TTC549 (cell line): Measurements from ENCODE around the gene GALNT12.

Experiments
- FAIRE-seq: peaks from 2 replicates; lab custom pipeline; 2012; peaks lifted over from hg19 to GRCh38; lab: Jason Lieb, UNC

Gene GALNT12

DNA sequence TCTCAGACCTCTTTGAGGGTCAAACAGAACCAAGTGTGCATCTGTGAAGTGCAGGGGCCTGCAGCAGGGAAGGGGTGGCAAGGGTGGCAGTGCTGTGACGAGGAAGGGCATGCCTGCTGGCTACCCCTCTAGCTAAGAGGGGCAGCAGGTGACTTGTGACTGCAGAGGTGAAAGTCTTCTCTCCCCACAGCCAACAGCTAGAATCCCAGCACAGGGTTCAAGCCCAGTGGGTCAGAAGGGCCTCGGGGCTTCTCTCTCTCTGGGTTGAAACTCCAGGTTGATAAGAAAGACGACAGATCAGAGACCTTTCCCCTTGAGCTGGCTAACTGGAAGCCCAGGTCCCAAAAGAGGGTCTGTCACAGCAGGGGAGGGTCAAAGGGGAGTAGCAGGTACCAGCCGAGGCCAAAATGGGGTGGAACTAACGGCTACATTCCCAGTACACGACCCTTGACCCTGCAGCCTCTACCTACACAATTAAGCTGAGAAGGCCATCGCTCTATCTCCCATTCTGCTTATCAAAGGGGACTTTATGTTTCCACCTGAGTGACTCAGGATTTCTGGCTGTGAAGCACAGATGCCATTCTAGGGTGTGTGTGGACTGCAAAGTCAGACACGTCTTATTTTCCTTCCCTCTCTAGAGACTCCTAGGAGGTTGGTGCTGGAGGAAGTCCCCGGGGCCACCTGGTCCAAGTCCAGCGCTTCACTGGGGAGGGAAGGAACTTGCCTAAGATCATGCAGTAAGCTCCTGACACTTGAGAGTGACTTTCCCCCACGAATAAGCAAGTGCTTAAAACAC is 25.7 kb upstream of the GALNT12 start:
- no peak for FAIRE-seq

DNA sequence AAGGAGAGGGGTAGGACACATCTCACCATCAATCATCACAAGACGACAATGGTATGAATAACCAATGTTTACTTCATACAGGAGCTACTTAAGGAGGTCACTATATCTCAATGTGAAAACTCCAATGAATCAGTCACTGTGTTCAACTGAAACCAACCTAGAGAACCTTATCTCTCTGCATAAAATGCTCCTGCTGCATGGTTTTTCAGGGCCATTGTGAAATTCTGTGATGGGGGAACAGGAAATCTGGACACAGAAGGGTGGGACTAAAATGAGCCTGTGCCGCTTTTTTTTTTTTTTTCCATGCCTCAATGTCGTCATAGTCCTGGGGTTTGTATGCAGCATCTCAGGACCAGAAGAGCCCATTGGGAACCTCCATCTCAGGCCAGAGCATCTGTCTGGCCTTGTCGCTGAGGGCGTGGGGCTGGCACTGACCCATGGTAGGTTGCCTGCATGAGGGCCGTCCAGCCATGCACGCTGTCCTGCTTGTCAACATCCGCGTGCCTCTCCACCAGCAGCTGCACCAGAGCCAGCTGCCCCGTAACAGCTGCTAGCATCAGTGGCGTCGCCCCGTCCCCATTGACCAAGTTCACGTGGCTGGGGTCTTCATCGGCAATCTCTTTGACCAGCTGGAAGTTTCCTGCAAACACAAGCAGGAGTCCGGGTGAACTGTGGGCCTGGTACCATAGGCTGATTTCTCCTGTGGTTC is 23.8 kb upstream of the GALNT12 start:
- no peak for FAIRE-seq

DNA sequence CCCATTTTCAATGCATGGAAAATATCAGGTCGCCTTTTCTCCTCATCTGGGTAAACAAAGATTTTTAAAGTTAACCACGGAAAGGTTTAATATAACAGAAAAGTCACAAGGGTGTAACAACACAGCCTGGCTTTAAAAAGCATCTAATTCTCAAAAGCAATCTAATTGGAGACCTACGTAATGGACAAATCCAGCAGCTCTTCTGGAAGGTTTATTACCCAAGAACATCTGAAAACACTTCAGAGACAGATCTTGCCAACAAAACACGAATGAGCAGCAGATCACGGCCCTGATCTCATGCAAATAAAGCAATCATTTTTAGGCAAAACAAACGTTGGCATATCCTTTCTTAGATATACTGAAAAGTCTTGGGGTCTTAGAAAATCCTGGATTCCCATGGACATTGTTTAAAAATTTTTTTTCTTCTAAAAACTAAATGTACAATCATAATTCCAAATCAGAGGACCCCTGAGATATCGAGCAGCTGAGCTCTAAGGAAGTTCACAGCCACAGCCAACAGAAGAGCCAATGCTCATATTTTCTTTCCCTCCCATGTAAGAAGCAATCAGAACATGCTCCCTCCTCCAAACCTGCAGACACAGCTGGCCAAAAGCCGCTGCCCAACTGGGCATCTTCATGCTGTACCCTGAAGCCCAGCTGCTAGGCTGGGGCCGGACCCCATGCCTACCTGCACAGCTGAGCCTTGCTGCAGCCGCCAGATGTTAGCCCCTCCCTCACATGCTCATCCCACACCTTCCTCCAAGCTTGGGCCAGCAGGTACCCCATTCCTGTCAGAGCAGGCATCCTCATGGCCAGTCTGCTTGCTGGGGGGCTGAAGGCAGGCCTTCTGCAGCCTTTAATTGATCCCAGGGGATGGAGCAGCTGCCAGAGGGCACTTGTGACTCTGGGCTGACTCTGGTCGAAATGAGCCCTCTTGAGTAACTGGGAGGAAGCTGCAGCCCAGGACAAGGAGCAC is 22.4 kb upstream of the GALNT12 start:
- FAIRE-seq, result no peak

DNA sequence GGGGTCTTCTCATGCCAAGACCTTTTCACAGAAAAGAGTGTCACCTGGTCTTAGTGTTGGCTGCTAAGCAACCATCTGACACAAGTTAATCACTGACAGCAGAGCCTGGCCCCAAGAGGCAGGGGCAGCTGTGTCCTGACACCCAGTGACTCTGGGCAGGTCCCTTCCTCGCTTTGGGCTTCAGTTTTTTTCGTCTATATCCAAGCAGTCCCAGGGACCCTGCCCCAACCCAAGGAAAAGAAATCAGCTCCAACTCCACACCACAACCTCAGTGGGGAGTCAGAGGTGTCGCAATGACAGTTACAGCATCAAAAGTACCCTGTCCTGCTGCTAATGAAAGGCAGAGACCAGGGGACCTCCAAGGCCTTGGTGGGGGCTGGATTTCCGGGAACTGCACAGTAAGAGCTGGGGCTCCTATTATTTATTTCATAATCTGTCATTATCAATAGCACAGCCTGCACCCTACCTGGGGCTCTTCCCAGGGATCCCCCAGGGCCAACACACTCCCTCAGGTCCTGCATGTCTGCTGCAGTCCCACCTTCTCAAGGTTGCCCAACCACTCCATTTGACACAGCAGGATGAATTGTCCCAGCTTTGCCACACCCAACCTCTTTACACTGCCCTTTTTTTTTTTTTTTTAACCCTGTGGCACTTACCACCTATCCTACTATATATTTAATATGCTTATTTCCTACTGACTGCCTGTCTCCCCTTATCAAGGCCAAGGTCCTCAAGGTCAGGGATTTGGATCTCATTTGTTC is 20.5 kb upstream of the GALNT12 start:
- no peak for FAIRE-seq

DNA sequence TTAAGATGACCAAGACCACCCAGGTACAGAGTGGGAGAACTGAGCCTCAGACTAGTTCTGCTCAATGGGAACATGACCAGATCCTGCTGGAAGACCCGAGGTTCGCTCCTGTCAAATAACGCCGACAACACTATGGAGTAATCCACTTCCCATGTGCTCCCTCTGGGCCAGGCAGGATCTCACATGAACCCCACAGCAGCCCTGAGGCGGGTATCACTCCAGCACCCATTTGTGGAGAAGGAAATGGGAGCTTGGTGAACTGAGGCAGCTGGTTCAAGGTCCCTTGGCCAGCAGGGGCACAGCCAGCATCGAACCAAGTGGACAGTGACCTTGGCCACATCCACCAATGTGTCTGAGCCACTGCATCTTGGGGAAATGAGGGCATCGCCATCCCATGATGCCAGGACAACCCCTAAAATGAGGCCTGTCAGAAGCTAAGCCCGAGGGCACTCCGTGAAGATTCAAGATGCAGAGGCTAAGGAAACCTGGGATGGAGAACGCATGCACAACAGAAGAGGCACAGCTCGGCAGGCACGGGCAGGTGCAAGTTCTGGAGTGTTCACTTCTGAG is 19.6 kb upstream of the GALNT12 start:
- FAIRE-seq, result no peak

DNA sequence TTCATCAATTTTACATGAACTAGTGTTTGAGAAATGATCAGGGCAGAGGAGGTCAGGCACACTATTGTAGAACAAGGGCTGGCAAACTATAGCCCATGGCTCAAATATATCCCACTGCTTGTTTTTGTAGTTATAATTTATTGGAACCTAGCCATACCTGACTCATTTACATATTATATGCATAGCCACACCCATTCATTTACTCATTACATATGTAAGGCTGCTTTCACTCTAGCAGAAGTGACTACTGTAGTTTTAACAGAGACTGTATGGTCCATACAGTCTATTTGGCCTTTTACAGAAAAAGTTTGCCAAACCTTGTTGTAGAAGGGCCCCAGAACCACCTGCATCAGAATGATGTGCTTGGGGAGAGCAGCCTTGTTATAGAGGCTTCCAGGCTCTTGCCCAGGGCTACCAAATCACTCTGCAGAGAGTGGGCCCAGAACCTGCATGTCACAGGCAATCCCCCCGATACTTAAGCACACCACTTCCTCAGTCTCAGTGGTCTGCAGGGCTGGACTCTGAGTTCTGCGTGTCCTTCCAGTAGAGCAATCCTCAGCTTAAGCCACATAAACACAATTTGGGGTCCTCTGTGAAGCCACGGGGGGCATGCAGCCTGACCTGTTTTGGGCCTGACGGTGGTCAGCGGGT is 17.9 kb upstream of the GALNT12 start:
- no peak for FAIRE-seq

DNA sequence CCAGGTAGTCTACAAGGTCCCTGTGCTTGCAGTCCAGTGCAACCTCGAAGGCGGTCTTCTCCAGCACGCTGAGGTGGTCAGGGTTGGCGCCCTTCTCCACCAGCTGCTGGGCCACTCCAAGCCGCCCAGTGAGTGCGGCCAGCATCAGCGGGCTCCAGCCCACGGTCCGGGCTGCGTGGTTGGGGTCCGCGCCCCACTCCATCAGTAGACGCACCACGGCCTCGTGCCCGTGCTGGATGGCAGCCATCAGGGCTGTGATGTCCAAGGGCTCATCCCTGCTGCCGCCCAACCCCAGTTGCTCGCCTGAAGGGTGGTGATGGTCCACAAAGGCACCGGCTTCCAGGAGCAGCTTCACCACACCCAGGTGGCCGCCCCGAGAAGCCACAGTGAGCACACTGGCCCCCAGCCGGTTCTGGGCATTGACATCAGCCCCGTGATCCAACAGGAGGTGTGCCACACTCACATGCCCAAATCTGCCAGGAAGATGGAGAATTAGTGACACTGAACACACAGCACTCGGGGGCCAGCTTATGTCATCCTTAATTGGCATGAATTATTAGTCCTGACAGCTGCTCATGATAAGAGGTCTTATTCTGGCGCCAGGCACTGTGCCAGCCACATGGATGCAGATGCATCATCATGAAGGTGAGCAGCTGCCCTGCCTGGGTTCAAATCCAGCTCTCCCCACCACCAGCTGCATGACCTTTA is 17.2 kb upstream of the GALNT12 start:
- FAIRE-seq, result no peak

DNA sequence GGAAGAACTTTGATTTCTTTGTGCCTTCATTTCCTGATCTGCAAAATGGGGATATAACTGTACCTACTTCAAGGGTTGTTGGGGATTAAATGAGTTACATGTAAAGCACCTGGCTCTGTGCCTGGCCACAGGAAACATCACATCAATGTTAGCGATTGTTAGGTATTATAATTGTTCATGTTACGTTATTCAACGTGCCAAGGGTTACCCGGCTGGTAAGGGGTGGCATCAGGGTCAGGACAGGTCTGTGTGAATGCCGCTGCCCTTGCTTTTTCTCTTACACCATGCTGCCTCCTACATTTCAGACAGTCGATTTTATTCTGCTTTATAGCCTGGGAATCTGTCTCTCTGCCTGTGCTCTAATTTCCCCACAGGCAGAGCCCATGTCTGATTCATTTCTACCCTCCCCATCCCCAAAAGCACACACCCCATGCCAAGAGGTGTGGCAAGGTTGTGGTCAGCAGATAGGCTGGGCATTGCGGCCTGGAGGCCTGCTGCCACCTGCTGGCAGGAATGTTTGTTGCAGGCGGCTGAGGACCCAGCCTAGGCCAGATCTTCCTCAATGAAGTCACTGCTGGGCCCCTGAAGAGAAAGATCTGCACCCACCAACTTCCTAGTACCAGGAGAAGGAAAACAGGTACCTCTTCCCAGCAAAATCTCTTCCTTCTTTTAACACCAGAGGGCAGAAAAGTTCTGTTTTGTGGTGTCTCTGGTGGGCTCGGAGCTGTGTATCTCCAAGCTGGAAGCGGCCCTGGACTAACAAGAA is 16.4 kb upstream of the GALNT12 start:
- FAIRE-seq, result no peak

DNA sequence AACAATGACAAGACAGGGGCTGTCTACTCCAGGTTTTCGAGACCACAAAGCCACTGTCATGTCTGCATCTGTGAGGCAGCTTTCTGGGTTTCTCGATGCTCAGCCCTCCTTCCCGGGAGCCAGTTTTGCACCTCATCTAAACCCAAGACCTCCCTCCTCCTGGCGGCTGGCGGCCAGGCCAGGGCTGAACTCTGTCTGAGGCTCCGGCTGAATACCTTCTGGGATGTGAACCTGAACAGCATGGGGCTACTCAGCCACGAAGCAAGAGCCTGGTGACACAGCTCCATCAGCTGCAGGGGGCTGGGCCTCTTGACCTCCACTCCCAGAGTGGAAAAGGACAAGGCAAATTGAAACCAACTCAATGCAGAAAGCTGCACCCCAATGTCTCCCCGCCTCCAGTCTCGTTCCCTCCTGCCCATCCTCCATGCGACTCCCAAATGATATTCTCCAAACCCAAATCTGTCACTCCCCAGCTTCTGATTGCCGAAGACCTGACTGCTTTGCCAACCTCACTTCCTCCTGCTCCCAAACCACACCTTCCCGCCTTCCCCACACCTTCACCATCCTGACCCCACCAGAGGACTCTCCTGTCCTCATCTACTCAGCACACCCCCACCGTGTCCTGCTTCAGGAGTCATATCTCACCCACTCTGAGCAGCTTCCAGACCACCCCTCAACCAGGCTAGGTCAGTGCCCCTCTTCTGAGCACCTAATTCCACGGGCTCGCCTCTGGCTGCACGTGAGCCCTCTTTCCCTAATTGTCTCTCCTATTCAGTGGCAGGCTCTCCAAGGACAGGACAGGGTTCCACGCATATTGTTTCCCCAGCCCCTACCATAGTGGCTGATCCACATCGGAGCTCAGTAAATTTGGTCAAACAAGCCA is 15.6 kb upstream of the GALNT12 start:
- no peak for FAIRE-seq

DNA sequence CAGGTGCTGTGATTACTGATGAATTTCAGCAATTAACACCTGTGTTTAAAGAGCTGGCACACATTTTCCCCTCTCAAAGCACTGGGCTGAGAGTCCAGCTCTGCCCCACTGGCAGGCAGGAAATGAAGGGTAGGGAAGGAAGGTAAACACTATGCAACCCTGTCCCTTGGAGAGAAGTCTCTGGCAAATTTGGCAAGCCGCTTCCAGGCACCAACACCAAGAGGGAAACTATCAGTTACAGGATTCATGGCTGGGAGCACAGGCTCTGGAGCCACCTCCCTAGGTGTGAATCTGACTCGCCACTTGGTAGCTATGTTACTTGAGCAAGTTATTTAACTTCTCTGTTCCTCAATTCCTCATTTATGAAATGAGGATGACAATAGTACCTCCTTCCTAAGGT is 14.4 kb upstream of the GALNT12 start:
- FAIRE-seq, result no peak

DNA sequence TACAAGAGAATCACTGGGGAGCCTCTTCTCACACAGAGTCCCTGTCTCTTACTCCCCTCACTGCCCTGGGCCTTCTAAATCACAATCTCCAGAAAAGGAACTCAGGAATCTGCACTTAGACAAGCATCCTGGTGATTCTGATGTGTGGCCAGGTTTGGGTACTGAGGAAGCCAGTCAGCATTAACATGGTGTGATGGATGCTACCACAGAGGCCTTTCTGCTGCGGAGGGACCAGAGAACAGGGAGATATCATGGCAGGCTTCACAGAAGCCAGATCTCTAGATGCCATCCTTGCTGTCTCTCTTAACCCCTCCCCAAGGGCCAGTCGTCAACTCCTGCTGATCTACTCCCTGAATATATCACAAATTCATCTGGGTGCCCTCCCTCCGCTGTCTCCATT is 12.7 kb upstream of the GALNT12 start:
- no peak for FAIRE-seq

DNA sequence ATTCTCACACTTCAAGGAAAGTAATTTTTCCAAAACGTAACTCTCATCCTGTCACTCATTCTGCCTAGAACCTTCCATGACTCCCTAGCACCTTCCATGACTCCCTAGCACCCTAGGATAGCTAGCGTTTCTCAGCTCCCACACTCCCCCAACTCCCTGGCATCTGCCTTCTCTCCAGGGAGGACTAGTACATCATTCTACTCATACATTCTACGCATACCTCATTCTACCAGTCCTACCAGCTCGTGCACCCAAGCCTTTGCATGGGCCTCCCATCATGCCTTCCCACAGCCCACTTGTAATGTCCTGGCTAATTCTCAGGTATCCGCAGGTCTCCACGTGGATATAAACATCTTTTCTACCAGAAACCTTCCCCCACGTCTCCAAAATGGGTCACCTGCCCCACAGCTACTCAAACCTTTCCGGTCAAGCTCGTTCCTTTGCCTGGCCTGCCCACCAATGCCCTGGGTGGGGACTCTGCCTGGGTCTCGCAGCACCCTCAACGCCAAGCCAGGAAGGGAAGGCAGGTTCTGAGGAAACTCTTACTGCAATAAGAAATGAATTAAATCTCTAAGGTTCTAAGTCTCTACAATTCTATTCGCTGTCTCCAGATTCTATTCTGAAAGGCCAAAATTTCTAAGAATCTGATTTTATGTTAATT is 12.0 kb upstream of the GALNT12 start:
- no peak for FAIRE-seq

DNA sequence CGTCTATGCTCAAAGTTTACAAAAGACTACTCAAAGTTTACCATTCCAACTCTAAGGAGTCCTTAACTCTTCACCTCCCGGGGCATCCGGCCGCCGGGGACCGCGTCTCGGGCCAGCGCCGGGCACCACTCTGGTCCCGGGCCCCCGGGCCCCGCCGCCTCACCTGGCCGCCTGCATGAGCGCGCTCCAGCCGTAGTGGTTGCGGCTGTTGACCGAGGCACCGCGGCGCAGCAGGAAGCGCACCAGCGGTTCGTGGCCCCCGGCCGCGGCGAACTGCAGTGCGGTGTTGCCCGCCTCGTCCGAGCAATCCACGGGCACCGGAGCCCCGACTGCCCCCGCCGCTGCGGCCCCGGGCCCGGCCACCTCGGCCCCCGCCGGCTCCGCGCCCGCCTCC is 11.5 kb upstream of the GALNT12 start:
- no peak for FAIRE-seq

DNA sequence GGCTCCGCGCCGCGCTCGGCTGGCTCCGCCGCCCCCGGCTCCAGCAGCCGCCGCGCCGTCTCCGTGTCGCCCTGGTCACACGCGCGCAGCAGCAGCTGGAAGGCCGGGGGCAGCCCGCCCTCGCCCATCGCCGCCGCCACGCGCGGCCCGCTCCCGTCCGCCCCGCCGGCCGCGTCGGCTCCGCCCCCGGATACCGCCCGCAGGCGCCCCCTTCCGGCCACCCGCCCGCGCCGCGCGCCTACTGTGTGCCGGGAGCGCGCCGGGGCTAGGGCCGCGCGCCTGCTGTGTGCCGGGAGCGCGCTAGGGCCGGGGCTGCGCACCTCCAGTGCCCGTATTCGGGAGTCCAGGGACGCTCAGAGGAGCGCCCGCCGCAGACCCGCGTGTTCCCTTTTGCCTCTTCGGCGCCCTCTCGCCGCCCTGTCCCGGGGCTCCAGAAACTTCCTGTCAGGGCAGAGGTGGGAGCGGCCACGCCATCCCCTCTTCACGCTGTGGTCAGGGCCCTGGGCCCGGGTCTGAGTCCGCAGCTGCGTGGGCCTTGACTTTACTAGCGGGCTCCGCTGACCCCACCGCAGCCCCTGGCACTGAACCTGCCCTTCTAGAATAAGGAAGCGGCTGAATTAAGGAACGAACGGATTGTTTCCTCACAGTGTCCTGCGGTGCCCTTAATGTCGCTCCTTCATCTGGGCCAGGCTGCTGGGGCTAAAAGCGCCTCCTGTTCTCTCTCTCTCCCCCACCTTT is 10.9 kb upstream of the GALNT12 start, which contains the start of gene ANKS6:
ANKS6 (minus strand) TSS at position 192 of the 738 bp plus-strand sequence; CDS start at position 128, 64 bp downstream.
- FAIRE-seq, result no peak

DNA sequence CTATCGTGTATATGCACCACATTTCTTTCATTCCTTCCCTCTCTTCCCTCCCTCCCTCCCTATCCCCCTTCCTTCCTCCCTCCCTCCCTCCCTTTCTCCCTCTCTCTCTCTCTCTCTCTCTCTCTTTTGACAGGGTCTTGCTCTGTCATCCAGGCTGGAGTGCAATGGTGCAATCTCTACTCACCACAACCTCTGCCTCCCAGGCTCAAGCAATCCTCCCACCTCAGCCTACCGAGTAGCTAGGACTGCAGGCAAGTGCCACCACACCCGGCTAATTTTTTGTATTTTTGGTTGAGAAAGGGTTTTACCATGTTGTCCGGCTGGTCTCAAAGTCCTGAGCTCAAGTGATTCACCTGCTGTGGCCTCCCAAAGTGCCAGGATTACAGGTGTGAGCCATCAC is 10.0 kb upstream of the GALNT12 start:
- no peak for FAIRE-seq

DNA sequence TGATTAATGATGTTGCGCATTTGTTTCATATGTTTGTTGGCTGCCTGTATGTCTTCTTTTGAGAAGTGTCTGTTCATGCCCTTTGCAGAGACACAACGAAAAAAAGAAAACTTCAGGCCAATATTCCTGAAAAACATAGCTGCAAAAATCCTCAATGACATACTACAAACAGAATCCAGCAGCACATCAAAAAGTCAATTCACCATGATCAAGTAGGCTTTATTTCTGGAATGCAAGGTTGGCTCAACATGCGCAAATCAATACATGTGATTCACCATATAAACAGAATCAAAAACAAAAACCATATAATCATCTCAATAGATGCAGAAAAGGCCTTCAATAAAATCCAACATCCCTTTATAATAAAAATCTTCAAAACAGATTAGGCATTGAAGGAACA is 9.2 kb upstream of the GALNT12 start:
- no peak for FAIRE-seq

DNA sequence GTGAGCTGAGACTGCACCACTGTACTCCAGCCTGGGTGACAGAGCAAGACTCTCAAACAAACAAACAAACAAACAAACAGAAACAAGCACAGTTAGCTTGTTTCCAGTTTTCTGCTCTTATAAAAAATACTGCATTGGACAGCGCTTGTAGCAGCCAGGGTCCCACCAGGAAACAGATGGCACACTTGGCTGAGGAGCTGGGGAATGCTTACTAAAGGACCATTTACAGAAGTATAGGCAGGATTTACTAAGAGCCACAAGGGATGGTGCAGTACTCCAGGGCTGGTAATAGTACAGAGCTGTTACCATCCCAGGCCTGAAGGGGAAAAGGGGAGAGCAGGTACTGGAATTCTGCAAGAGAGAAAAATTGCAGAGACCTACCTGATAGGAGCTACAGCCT is 5.9 kb upstream of the GALNT12 start:
- no peak for FAIRE-seq
